ACHN (cell line): Measurements from ENCODE around the gene KRTAP4-5.
"Not testable (repeated sequence)": the region's sequence is repeated elsewhere in the genome, so short reads cannot be mapped to it uniquely, and the experiment has no call there.

Experiments used
- DNase-seq: peaks from one replicate; pipeline ENCODE4 v3.0.0-alpha.2; 2015
- in situ Hi-C: cut with HindIII; loops from 2 replicates; pipeline ENCODE4 v1.10.0; 2017; ENCODE audit warnings: low sequenced_read_pairs, low pct_ligation_motif_present, low pct_unique_long_range_greater_than_20kb

Gene KRTAP4-5

DNA sequence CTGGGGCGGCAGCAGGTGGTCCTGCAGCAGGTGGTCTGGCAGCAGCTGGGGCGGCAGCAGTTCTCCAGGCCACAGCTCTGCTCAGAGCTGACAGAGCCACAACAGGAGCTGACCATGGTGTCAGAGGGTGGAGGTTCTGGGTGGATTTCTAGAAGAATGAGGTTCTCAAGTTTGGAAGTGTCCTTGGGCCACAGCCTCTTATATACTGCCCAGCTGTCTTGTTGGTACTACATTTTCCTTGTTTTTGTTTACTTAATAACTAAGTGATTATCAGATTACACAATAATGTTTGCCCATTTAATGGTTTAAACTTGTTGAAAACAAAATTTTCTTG lies at the start of gene KRTAP4-5:
Gene KRTAP4-5, minus strand, starts transcription at position 174 of the 334 bp plus-strand sequence. Its CDS starts 58 bp downstream, at position 116.
- in situ Hi-C loops = no loop called here
- no peak for DNase-seq

DNA sequence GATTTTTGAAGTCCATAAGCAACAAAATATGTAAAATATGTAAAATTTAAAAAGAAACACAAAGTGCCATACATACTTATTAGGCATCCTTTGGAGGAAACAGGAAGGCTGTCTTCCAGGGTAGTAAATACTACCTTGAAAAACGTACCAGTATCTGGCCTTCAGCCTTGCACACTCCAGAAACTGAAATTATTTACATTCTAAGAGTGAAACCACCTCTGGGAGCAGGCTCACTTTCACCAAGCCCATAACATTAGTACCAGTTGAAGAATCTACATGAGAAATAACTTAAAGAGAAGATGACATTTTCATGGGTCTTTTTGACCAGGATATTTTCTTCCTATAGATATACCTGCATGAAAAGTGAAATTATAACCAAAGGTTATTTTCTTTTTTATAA lies 46.4 kb upstream of the KRTAP4-5 start:
- DNase-seq = no peak

GRCh38 chr17:41190328-41190727 lies 40.7 kb upstream of the KRTAP4-5 start:
- in situ Hi-C loops = no loop called here
- no peak for DNase-seq

More for the DNA sequence above, 46.4 kb upstream of the KRTAP4-5 start:
- in situ Hi-C loops = no loop called here

DNA sequence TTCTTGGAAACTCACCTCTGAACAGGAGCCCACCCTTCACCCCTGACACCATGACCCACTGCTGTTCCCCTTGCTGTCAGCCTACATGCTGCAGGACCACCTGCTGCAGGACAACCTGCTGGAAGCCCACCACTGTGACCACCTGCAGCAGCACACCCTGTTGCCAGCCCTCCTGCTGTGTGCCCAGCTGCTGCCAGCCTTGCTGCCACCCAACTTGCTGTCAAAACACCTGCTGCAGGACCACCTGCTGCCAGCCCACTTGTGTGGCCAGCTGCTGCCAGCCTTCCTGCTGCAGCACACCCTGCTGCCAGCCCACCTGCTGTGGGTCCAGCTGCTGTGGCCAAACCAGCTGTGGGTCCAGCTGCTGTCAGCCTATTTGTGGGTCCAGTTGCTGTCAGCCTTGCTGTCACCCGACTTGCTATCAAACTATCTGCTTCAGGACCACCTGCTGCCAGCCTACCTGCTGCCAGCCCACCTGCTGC lies 40.3 kb upstream of the KRTAP4-5 start, which contains the start of gene KRTAP9-1:
Gene KRTAP9-1, plus strand, starts transcription at position 51 of the 482 bp plus-strand sequence. Its CDS starts 0 bp downstream, at position 51.
- DNase-seq, in situ Hi-C loops: not testable (repeated sequence)

DNA sequence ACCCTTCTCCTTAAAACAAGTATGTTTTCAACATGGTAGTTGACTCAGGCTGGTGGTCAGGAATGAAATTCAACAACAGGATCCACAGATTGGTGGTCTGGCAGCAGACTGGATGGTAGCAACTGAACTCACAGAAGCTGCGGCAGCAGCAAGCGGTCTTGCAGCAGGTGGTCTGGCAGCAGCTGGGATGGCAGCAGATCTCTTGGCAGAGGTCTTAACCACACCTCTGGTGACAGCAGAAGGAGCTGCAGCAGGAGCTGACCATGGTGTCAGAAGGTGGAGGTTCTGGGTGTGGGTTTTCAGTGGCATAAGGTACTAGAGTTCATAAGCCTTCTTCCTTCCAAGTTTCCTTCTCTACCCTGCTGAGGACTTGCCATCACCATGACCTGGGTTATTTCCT lies 37.2 kb upstream of the KRTAP4-5 start:
- in situ Hi-C loops = no loop called here

DNA sequence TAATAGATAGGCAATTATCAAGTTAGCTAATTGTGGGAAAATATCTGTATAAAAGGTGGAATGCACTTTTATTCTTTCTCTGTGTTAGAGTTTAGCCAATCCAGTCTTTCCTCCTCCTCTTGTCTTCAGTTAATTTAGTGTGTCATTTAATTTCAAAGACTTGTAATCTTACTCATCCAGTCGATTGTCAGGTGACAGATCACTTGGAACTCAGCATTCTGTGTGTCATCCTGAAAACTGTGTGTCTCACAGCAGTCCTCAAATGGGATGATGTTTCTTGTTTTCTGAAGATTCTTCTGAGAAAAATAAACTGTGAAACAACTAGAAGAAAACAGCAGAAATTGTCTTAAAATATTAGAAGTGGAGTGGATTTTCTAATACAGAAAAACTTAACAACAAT lies 35.4 kb upstream of the KRTAP4-5 start:
- in situ Hi-C loops = no loop called here
- no peak for DNase-seq

More for the DNA sequence above, 37.2 kb upstream of the KRTAP4-5 start:
- DNase-seq = no peak

- in situ Hi-C loops = no loop called here
- no peak for DNase-seq
These were observed 34.9 kb upstream of the KRTAP4-5 start, which contains the start of gene KRTAP4-1 for GRCh38 chr17:41184480-41184961. TSS of gene KRTAP4-1 (minus strand) at chr17:41184911. CDS start at chr17:41184854, 57 bp downstream.

DNA sequence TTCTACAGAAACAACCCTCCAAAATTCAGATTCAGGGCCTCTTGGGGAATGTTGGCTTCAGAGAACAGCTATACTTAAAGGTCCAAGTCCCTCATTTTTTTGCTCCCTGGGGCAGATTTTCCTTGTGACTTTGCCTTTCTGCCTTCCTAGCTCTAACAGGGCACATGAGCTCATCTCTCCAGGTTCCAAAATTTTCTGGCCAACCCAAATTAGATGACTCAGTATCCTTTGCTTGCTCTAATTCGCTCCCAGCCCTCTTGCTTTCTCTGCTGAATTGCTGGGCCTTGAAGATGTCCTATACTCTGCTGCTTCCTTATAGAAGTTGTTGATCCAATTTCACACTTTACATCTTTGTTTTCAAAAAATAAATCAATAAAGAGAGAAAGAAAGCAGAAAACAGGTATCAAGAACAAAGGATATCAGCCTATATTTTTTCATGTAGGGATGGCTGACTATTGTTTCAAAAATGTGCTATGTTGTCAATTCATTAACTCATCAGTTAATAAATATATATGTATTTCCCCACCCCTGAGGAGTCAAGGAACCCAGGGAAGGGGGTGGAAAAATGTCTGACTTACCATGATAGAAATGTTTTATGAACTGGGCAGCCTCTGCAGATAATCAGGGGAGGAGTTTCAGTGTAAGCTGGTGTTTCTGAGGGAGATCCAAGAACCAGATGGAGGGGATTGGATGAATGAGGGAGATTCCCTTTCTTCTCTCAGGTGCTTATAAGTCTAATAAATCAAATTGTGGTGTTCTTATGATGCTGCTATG lies 29.4 kb upstream of the KRTAP4-5 start:
- in situ Hi-C loops = no loop called here
- DNase-seq = peak; percentile 19

GRCh38 chr17:41178341-41178740 lies 28.7 kb upstream of the KRTAP4-5 start:
- in situ Hi-C loops = no loop called here
- DNase-seq = no peak

GRCh38 chr17:41177727-41178271 lies 28.2 kb upstream of the KRTAP4-5 start, which contains the start of gene KRTAP4-2:
TSS of gene KRTAP4-2 (minus strand) at chr17:41178221. CDS start at chr17:41178164, 57 bp downstream.
- DNase-seq = no peak
- in situ Hi-C loops = no loop called here

DNA sequence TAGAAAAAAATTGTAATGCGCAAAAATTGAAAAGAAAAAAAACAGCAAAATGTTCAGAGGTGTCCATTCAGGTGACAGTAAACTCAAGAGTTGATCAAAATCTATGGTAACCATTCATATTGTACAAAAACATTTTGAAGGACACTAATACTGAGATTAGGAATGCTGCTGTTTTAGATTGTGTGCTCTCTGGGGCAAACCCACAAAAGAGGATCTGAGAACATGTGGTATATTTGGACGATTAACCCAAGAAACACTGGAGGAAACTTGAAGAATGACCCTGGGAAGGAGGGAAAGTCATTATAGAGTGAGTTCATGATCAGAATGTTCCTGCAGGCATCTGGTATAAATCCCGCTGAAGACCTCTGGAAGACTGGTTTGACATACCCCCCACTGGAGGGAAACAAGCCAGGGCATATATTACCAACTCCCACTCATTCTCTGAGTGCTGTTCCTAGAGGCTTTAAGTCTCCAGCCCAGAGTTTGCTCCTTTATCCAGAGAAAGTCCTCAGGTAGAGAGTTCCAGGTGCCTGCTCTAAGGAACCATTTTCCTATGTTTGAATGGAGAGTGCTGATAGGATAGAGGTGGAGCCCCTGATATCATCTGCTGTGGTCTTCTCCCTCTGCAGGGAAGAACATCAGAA lies 27.2 kb upstream of the KRTAP4-5 start:
- in situ Hi-C loops = no loop called here

GRCh38 chr17:41171886-41172285 lies 22.3 kb upstream of the KRTAP4-5 start:
- in situ Hi-C loops = no loop called here
- no peak for DNase-seq

More for the DNA sequence above, 27.2 kb upstream of the KRTAP4-5 start:
- no peak for DNase-seq

- no peak for DNase-seq
- in situ Hi-C loops = no loop called here
These were observed 18.5 kb upstream of the KRTAP4-5 start, which contains the start of gene KRTAP4-3 for GRCh38 chr17:41168121-41168520. TSS of gene KRTAP4-3 (minus strand) at chr17:41168221. CDS start at chr17:41168172, 49 bp downstream.

- in situ Hi-C loops = no loop called here
These were observed 17.9 kb upstream of the KRTAP4-5 start for GRCh38 chr17:41167561-41167960.

GRCh38 chr17:41163828-41164227 lies 14.2 kb upstream of the KRTAP4-5 start:
- in situ Hi-C loops = no loop called here
- no peak for DNase-seq

More at GRCh38 chr17:41167561-41167960, 17.9 kb upstream of the KRTAP4-5 start:
- DNase-seq = no peak

DNA sequence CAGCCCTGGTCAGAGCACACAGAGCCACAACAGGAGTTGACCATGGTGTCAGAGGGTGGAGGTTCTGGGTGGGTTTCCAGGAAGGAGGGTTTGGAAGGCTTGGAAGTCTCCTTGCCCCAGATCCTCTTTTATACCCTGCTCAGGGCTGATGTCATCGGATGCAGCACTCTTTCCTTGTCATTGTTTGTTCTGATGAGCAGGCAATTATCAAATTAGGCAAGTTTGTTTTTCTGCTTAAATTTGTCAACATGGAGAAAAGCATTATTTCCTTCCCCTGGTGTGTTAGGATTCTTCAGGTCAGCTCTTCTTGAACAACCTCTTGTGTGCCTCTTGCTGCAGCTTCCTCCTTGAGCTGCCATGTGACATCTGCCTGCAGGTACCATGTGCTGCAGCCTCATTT lies 11.0 kb upstream of the KRTAP4-5 start, which contains the start of gene KRTAP4-4:
Gene KRTAP4-4, minus strand, starts transcription at position 101 of the 400 bp plus-strand sequence. Its CDS starts 57 bp downstream, at position 44.
- in situ Hi-C loops = no loop called here
- no peak for DNase-seq

- in situ Hi-C loops, DNase-seq: not testable (repeated sequence)
These were observed 10.6 kb upstream of the KRTAP4-5 start for GRCh38 chr17:41160190-41160589.

DNA sequence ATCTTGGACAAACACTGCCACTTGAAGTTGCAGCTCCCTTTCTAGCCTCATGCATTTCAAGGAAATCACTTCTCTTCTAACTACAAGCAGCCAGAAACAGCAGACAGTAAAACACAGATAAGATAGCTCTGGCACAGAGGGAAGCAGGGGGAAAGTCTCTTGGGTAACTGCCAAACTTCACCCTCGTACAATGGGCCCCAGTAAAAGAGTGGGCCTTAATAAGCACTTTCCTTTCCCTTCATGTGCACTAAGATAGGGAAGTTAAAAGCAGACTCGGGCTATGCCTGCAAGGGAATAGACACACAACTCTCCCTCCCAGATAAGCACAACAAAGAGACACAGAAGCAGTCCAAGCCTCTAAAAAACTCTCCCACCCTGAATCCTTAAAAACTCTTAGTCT lies 4.2 kb upstream of the KRTAP4-5 start:
- no peak for DNase-seq
- in situ Hi-C loops = no loop called here

- in situ Hi-C loops = no loop called here
These were observed 1.9 kb upstream of the KRTAP4-5 start for GRCh38 chr17:41151525-41151924.

More at GRCh38 chr17:41151525-41151924, 1.9 kb upstream of the KRTAP4-5 start:
- DNase-seq = no peak
